RCC 7860 (cell line): Measurements from ENCODE around the gene GIPC3.
"Not testable (repeated sequence)": the region's sequence is repeated elsewhere in the genome, so short reads cannot be mapped to it uniquely, and the experiment has no call there.

ENCODE experiments used
- DNase-seq: peaks from one replicate; pipeline ENCODE4 v3.0.0-alpha.2; 2015; ENCODE audit warnings: low spot score
- FAIRE-seq: peaks from 2 replicates; lab custom pipeline; 2012; peaks lifted over from hg19 to GRCh38; lab: Jason Lieb, UNC

GIPC3 gene

GRCh38 chr19:3549816-3550215 is 35.5 kb upstream of the GIPC3 start:
- FAIRE-seq (no peak), DNase-seq (no peak)

DNA sequence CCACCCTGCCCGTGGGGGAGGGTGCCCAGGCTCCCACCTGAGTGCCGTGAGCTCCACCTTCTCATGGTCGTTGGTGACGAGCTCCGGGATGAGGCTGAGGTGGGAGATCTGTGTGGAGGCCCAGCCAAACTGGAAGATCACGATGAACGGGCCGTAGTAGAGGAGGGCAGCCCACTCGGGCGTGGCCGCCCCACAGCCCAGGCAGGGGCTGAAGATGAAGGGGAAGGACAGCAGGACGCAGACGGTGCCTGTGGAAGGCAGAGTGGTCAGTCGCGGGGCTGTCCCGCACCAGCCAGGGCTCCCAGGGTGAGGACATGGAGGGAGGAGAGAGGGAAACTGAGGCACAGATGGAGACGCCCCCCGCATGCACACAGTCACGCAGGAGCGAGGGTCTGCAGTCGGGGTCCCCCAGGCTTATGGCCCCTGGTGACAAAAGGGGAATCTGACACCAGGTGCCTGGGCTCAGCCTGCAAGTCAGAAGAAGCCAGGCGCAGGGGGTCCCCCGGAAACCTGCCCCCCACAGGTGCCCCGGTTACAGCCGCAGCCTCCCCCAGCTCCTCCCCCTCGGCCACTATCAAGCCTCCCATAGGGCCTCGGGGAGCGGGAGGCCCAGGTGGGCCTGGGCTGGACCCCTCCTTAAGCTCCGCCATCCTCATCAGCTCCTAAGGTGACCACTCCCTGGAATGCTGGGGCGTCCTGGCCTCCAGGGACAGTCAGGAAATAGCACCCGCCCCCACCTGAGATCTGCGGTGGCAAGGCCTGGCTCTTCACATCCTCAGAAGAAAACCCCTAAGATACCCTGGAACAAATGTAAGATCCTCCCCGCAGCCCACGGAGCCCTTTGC is 34.1 kb upstream of the GIPC3 start:
- DNase-seq (no peak), FAIRE-seq (no peak)

DNA sequence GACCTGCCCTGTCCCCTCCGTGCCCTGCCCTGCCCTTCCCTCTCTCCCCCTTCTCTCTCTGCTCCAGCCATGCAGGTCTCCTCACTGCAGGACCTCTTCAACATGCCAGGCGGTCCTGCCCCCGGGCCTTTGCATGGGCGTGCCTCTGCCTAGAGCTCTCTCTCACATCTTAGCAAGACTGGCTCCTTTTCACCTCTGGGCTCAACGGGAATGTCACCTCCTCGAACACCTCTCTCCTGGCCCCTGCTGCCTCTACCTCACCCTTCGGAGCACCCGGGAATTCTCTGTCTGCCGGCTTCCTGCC is 33.5 kb upstream of the GIPC3 start:
- FAIRE-seq = no peak
- DNase-seq = no peak

DNA sequence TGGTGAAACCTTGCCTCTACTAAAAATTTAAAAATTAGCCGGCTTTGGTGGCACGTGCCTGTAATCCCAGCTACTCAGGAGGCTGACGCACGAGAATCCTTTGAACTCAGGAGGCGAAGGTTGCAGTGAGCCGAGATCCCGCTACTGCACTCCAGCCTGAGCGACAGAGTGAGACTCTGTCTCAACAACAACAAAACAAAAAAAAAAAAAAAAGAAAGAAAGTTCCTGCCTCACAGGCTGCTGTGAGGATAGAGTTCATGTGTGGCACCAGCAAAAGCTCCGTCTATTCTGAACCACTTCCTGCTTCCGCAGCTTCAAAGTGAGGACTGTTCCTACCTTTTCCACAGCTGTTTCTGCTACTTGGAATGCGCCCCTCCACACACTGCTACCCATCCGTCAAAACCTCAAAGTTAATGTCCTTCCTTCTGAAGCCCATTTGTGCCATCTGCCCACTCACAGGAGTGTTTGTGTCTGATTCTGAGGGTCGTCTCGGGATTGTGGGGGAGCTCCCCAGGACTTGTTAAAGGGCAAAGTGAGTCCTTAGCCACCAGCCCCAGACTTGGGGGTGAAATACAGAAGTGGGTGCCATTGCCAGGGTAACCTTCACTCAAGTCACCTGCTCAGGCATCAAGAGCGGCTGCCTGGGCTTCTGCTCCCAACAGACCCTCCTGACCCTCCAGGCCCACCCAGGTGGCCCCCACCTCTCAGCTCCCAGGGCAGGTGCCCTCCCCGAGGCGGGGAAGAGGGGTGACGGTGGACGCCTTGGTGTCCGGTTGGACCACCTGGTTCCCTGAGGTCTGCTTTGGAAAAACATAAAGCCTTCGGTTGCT is 30.8 kb upstream of the GIPC3 start:
- no peak for DNase-seq
- no peak for FAIRE-seq

DNA sequence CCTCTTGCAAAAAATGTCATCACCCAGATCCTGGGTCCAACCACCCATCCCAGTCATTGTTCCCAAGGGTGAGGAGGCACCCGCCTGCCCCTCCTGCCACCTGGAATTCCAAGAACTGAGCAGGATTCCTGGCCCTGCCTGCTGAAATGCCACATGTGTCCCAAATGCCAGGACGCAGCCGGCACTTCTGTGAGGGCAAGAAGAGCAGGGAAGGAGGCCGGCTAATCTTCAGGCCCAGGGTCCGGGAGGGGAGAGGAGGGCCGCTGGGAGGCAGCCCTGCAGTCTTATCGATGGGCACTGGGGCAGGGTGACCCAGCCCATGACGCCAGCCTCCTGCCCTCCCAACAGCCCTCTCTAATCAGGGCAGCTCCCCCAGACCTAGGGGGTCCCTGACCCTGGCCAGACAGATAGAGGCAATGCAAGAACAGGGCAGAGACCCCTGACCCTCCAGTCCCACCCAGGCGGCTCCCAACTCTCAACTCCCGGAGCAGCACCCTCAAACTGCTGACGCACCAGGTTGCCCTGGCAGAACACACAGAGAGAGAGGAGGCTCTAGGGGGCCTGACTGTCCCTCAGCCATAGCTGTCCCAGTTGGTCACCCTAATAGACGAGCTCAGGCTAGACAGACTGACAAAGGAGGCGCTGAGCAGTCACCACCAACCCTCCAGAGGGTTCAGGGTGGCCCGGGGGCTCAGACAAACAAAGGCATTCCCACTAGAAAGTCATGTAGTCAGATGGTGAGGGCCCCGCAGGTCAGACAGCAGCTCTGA is 29.4 kb upstream of the GIPC3 start:
- no peak for DNase-seq
- no peak for FAIRE-seq

DNA sequence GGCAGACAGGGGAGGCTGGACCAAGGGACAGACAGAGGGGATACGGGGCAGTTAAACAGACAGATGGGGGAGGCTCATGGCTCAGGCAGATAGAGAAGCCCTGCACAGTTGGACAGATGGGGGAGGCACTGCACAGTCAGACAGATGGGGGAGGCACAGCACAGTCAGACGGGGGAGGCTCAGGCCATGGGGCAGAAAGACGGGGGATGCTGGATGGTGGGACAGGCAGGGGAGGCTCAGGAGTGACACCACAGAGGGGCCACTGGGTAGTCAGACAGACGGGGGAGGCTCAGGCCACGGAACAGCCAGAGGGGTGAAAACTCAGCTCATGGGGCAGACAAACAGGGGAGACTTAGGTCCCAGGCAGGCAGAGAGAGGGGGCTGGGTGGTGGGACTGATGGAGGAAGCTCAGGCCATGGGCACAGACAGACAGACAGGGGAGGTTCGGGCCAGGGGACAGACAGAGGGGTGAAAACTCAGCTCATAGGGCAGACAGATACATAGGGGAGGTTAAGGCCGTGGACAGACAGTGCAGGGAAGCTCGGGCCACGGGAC is 28.8 kb upstream of the GIPC3 start:
- FAIRE-seq = no peak

DNA sequence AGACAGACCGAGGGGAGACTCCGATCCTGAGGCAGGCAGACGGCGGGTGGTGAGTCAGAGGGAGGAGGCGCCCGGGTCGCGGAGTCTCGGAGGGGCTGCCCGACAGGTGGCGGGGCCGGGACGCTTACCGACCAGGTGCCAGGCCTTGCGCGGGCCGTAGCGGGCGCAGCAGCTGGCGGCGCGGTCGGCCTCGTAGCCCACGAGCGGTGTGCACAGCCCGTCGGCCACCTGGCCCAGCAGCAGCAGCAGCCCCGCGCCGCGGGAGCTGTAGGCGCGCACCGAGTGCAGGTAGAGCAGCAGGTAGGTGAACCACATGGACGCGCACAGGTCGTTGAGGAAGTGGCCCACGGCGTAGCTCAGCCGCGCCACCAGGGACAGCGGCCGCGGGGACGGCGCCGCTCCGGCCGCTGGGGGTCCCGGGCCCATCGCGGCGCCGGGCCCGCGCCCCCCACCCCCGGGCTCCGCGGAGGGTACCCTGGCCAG is 28.3 kb upstream of the GIPC3 start:
- FAIRE-seq = no peak
- peak; percentile 46 for DNase-seq

More for the DNA sequence above, 28.8 kb upstream of the GIPC3 start:
- no peak for DNase-seq

DNA sequence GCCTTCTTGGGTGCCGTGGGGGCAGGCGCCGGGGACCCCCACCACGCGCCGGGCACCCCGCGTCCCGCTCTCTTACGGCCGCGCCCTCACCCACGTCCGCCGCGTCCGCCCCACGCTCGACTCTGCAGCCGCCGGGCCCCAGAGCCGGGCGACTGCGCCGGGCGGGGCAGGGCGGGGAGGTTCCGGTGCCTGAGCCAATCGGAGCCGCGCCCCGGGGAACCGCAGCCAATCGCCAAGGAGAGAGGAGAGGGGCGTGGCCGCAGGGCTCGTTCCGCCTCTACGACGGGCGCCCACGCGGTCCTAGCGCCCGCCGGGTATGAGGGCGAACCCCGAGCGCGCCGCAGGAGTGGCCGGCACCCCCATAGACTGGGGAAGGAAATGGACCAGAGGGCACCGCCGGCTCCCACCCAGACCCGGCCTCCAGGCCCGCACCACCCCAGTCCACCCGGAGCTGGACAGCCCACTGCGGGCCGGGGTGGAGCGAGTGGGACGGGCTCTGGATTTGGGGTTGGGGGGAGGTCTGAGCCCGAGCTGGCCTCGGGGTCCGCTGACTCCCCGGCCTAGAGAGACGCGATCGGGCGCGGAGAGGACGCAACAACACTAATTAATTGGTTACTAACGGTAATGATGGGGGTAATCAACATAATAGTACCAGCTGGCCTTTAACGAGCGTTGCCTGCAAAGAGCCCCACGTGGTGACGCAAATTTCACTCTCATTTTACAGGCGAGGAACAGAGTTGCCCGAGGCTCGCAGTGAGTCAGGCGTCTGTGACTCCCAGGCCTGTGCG is 27.6 kb upstream of the GIPC3 start, which contains the start of gene MFSD12:
TSS of gene MFSD12 (minus strand) at position 126 of the 788 bp plus-strand sequence. CDS start 183 bp downstream, outside the sequence.
- FAIRE-seq (peak; percentile 10), DNase-seq (peak; percentile 79)

GRCh38 chr19:3563709-3564524 is 21.4 kb upstream of the GIPC3 start:
- FAIRE-seq = no peak
- DNase-seq = no peak

DNA sequence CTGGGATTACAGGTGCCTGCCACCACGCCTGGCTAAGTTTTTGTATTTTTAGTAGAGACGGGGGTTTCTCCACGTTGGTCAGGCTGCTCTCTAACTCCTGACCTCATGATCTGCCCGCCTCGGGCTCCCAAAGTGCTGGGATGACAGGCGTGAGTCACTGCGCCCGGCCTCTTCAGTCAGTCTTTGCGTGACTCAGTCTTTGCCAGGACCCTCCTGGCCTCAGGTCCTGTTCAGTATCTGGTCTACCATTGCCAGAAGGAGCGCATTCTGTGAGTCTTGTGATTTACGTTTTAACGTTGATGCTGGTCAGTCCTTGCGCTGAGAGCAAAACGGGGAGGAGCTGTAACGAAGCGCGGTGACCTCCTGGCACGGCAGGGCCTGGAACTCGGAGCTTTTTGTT is 20.1 kb upstream of the GIPC3 start:
- FAIRE-seq (peak; percentile 55), DNase-seq (peak; percentile 51)

GRCh38 chr19:3570042-3570441 is 15.2 kb upstream of the GIPC3 start:
- DNase-seq, FAIRE-seq: not testable (repeated sequence)

- no peak for FAIRE-seq
- DNase-seq = no peak
These were observed 14.7 kb upstream of the GIPC3 start for GRCh38 chr19:3570606-3571011.

- FAIRE-seq (peak; percentile 90), DNase-seq (peak; percentile 97)
These were observed 13.0 kb upstream of the GIPC3 start for GRCh38 chr19:3572132-3572854.

DNA sequence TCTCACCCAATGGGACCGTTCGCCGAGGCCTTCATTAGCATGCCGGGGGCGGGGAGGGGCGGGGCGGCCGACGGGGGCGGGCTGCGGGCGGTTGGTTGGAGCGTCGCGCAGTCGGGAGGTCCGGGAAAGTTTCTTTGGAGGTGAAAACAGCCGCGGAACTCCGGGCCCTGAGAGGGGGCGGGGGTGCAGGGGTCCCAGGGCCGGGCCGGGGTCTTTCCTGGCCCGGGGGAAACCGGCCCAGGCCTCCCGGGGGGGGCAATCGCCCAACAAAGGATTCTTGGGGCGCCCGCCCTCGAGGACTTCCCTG is 12.5 kb upstream of the GIPC3 start, which contains the start of gene HMG20B:
TSS of gene HMG20B (plus strand) at position 90 of the 307 bp plus-strand sequence. CDS start 366 bp downstream, outside the sequence.
- no peak for DNase-seq
- no peak for FAIRE-seq

GRCh38 chr19:3573162-3573857 is 12.0 kb upstream of the GIPC3 start:
- DNase-seq = no peak
- no peak for FAIRE-seq

DNA sequence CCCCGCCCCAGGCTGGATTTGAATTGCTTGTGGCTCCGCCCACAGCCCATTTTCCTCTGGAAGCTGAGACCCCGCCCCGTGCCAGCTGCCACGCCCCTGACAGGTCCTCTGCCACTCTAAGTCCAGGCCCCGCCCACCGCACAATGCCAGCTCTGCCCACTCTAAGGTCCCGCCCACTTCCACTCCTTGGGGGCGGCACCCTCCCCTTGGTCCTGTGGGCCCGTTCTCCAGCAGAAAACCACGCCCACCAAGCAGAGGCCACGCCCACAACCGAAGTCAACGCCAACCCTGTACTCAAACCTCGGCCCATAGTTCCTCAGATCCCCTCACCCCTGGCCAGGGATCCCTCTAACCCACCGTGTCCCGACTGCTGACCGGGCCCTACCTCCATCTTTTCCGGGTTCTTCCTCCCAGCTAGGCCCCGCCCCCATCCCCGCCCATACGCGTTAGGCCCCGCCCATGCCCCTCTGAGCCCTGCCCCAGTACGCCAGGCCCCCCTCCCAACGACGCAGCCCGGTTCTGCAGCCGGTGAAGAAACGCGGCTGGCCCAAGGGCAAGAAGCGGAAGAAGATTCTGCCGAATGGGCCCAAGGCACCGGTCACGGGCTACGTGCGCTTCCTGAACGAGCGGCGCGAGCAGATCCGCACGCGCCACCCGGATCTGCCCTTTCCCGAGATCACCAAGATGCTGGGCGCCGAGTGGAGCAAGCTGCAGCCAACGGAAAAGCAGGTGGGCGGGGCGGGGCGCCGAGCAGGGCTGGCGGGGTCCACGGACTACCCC is 11.2 kb upstream of the GIPC3 start:
- FAIRE-seq = peak; percentile 71

DNA sequence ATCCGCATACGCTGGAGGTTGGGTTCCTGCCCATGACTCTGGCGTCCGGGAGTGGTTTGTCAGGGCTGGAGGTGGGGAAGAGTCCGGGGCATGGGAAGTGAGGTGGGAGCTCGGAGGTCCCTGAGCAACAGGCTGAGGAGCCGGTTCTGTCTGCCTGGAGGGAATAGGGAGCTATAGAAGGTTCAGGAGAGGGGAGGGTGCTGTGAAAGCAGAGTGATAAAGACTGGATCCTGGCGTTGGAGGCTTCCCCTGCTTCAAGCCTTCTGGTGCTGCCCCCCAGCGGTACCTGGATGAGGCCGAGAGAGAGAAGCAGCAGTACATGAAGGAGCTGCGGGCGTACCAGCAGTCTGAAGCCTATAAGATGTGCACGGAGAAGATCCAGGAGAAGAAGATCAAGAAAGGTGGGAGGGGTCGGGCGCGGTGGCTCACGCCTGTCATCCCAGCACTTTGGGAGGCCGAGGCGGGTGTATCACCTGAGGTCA is 10.0 kb upstream of the GIPC3 start:
- no peak for DNase-seq
- FAIRE-seq = no peak

More for the DNA sequence above, 11.2 kb upstream of the GIPC3 start:
- DNase-seq = peak; percentile 88
